ENCODE data around the gene EIF6.
A peak's percentile ranks its signal among the peaks of the same experiment; 100 is the strongest.
"Not testable (repeated sequence)": the region's sequence is repeated elsewhere in the genome, so short reads cannot be mapped to it uniquely, and the experiment has no call there.

EIF6 gene

GRCh38 chr20:35319192-35319870, 34.8 kb upstream of the EIF6 start:
- H3K4me3 ChIP-seq (ENCODE audit: low read depth, low read length): no peak overlapping the region
- peak; percentile 62 for DNase-seq (ENCODE audit: low read depth)
- TF ChIP-seq, protein P1, sequence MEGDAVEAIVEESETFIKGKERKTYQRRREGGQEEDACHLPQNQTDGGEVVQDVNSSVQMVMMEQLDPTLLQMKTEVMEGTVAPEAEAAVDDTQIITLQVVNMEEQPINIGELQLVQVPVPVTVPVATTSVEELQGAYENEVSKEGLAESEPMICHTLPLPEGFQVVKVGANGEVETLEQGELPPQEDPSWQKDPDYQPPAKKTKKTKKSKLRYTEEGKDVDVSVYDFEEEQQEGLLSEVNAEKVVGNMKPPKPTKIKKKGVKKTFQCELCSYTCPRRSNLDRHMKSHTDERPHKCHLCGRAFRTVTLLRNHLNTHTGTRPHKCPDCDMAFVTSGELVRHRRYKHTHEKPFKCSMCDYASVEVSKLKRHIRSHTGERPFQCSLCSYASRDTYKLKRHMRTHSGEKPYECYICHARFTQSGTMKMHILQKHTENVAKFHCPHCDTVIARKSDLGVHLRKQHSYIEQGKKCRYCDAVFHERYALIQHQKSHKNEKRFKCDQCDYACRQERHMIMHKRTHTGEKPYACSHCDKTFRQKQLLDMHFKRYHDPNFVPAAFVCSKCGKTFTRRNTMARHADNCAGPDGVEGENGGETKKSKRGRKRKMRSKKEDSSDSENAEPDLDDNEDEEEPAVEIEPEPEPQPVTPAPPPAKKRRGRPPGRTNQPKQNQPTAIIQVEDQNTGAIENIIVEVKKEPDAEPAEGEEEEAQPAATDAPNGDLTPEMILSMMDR (conservative IDR thresholded peaks at IDR 0.05; ENCODE audit: low read depth, low read length): no peak

DNA sequence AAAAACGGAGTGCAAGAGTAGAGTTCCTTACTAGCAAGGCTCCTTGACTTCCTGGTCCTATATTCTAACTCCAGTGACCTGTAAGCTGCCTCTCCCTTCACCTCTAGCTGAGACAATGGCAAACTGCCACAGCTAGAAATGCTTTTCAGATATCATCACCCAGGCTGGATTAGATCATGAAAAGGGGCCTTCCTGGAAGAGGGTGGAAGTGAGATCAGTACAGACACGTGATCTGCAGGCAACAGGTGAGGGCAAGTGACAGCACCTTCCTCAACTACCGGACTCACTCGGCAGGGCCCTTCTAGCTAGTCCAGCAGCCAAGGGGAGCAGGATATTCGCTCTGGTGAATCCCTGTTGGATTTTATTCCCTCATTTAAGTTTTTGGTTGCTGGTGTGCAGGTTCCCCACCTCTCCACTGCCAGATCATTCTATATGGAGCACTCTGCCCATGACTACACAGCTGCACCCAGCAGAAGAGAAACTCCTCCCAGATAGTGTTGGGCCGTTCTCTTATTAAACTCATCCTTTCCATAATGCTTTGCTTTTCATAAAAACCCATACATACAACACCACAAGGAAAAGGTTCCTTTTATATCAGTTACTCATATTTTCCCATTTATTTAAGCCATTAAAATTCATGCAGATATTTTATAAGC, 34.1 kb upstream of the EIF6 start:
- no peak overlapping the region for H3K4me3 ChIP-seq (ENCODE audit: low read depth, low read length)
- DNase-seq (ENCODE audit: low read depth): peak; percentile 88
- TF ChIP-seq, protein P1 (conservative IDR thresholded peaks at IDR 0.05; ENCODE audit: low read depth, low read length): no peak

- H3K4me3 ChIP-seq (ENCODE audit: low read depth, low read length): no peak overlapping the region
- DNase-seq (ENCODE audit: low read depth): no peak
- TF ChIP-seq, protein P1 (conservative IDR thresholded peaks at IDR 0.05; ENCODE audit: low read depth, low read length): no peak
These were observed 33.0 kb upstream of the EIF6 start for GRCh38 chr20:35317416-35318210.

- TF ChIP-seq, protein P1 (conservative IDR thresholded peaks at IDR 0.05; ENCODE audit: low read depth, low read length): no peak
- no peak for DNase-seq (ENCODE audit: low read depth)
- H3K4me3 ChIP-seq (ENCODE audit: low read depth, low read length): no peak overlapping the region
These were observed 31.5 kb upstream of the EIF6 start for GRCh38 chr20:35316086-35316485.

GRCh38 chr20:35315632-35316020, 31.1 kb upstream of the EIF6 start:
- H3K4me3 ChIP-seq (ENCODE audit: low read depth, low read length); DNase-seq (ENCODE audit: low read depth): not testable (repeated sequence)

DNA sequence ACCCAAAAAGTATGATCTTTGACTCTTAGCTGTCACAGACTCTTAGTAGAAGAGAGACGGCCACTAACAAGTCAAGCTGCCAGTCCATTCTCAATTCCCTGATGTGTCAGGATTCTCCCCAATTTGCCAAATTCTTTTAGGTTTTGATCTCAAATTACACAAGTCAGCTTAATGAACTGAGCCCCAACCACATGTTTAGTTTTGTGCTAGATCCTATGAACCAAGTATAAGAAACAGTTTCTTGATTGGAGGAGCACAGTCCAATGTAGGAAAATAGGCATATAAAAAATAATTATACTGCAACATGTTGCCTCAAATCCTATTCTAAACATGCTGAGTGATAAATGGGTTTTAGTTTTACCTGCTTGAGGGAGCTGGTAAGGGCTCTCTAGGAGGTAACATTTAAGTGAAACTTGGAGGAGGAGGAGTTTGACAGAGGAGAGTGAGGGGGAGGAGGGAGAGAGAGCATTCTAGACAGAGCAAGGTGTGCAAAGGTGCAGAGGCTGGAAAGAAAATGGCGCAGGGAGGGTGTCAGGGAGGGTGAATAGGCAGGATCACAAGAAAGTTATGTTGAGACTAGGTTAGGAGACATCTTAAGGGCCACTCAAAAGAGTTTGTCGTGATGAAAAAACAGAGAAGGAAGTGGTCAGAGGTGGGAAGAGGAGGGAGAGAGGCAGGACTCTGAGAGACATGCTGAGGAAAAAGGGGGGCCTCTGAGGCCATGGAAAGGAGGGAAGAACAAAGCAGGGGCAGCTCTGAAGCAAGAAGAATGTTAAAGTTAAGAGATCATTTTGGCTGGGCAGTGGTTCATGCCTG, 30.5 kb upstream of the EIF6 start:
- TF ChIP-seq, protein P1 (conservative IDR thresholded peaks at IDR 0.05; ENCODE audit: low read depth, low read length): no peak
- H3K4me3 ChIP-seq (ENCODE audit: low read depth, low read length): no peak overlapping the region
- no peak for DNase-seq (ENCODE audit: low read depth)

- no peak overlapping the region for H3K4me3 ChIP-seq (ENCODE audit: low read depth, low read length)
- DNase-seq (ENCODE audit: low read depth): peak; percentile 89
- TF ChIP-seq, protein P1 (conservative IDR thresholded peaks at IDR 0.05; ENCODE audit: low read depth, low read length): no peak
These were observed 27.7 kb upstream of the EIF6 start for GRCh38 chr20:35312318-35312717.
